HTR-8/SVneo (cell line): Measurements from ENCODE around the gene USP7.

Source experiments
- DNase-seq: peaks from one replicate; pipeline ENCODE4 v3.0.0; 2011; ENCODE audit warnings: low spot score, mixed read lengths; ENCODE audit not compliant: insufficient read length
- FAIRE-seq: peaks from 2 replicates; lab custom pipeline; 2011; peaks lifted over from hg19 to GRCh38; lab: Jason Lieb, UNC

USP7 gene

DNA sequence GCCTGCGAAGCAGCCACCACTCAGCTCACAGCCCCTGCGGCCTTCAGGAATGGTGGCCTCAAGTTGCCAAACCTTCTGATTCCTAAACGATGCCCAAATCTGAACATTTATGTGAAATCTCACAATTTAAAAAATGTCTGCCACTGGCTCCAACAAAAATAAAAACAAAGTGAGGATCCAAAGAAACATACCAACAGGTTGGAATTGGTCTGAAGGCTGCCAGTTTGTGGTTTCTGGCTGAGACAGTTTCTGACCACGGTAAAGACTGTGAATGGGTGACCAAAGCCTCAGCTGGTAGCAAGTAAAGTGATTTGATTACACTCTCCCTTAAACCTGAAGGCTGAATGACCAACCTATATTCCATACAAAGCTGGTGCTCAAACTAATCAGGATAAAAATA is 56.6 kb downstream of the USP7 start:
- FAIRE-seq (no peak), DNase-seq (no peak)

DNA sequence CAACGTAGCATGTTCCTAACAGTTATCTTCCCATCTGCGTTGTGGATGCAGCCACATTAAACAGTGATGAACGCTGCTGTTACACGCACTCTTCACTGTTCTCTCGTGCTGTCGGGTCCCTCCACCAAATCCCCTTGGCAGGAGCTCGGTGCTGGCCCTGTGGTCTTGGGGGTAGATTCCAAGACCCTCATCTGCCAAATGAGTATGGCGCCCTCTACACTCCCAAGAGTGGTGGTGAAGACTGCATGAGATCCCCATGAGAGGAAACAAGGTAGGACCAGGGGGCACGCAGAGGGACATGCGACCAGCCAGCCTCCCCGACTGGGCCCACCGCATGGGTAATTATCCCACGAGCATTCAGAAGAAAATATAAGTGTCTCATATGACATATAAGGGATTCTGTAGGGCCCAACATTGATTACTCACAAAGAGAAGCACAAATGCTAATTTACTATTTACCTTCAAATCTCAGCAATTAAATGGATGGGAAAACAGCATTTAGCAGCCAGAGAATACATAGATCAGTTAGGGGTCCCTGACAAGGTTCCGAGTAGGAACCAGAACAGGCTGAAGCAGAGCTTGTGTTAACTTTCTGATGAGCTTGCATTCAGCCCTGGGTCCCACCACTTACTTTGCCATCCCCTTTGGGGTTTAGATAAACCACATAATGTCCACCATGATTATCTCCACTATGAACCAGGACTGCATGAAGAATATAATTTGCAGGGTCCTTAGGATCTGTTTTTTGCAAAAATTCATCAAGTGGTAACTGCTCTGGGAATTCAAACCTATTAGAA is 57.7 kb downstream of the USP7 start:
- DNase-seq (no peak), FAIRE-seq (no peak)

DNA sequence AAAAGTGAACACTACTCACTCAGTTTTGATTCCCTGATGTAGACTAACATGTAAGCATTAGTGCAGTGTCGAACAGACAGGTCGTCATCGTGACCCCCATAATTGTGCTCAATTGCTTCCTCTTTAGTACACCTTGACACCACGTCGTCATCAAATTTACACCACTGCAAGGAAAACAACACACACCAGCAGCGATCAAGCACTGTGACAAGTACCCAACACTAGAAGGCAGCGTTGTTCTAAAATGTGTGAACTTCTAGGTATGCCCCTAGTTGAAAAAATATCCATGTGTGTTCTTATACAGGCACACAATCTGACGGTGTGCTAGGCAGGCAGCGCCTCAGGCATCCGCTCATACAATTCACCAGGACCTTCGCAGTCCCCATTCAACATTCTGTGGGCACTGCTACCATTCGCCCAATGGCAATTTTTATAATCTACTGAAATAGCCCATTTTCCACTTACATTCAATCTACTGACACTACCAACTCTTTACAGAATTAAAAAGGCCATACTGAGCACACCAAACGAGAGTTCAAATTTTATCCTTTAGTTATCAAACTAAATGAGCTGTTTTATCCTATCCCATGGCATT is 58.4 kb downstream of the USP7 start:
- no peak for FAIRE-seq
- DNase-seq, result peak; percentile 33

DNA sequence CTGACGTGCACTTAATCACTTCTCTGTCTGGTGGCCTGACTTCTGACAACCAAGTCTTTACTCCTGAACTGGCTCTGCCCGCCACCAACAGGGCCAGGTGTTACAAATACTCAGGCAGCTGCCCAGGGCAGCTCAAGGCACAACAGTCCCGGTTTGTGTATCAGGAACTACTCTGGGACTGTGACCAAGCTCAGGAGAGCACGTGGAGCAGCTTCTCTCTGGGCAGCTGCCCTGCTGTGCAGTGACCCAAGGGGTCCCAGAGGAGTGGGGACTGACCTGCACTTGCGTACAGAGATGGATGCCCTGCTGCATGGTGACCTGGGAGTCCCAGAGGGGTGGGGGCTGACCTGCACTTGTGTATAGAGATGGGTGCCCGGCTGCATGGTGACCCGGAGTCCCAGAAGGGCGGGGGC is 59.7 kb downstream of the USP7 start:
- no peak for DNase-seq
- FAIRE-seq, result no peak

DNA sequence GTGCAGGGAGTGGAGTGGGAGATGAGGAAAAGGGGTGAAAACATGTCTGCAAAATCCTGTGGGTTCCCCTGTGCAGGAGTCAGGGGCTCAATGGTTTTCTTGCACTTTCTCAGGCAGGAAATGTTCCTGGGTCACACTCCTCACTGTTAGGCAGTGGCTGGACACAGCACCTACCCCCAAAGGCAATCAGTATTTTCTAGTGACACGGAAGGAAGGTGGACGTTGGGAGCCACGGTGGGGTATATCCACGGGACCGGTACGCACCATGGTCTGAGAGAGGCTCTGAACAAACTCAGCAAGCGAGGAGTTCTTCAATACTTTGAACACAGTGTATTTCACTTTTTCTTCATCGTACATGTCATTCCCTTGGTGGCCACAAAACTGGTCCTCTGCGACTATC is 60.7 kb downstream of the USP7 start:
- DNase-seq (no peak), FAIRE-seq (no peak)

DNA sequence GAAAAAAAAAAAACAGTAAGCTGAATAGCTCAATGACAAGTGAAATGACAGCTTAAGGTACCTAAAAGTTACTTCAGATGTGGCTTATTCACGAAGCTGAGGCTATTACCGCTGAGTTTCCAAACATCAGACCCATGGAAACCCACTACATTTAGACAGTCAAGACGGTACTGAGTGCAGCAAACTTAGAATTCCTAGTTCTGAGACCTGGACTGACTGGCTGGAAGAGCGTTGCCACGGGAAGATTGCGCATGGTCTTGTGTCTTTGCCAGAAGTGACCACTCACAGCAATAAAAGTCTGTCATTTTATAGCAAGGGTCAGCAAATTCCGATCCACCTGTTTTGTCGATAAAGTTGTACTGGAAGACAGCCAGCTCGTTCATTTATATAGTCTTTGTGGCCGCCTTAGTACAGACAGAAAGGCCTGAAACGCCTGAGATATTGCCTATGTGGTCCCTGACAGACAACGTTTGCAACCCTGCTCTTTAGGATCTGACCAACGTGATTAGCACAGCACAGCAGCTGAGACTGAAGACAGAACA is 62.3 kb downstream of the USP7 start:
- FAIRE-seq (no peak), DNase-seq (no peak)

DNA sequence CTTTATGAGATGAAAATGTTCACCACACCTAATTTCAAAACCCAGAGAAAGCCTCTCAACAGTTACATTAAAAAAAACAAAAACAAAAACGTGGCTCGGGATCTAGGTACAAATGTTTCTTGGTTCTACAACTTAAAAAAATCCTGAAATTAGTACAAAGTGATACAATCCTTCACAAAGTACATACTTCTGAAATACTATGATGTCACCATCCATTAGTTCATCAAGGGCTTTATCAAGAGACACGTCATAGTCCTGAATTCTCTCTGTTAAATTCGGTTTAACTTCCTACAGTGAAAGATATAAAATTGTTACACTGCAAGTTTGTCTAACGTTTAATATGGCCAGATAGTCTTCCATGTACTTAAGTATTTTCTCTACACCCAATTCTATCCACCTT is 63.4 kb downstream of the USP7 start:
- no peak for DNase-seq
- no peak for FAIRE-seq

DNA sequence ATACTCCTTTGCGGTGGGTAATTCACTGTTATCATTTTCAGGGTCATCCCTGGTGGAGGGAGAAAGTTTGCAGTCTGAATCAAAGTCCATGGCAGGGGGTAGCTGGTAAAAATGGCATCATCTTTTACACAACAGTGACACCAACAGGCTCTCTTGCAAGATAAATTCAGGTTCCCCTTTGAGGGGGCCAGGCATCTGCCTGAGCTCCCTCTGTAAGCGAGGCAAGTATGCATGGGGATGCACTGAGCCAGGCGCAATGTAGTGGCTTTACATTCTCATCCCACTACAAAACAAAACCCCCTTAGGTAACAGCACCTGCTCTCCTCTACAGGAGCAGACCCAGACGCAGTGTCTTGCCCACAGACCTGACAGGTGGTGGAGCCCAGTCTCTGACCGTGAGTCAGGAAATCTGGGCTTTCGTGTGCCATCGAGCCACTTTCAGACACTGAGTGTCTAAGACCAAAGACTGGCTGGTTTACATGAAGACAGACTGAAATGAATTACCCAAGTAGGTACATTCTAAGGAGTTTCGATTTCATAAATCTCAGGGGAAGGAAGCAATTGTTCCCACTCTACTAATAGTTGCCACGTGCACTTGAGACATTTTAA is 63.9 kb downstream of the USP7 start:
- FAIRE-seq (no peak), DNase-seq (no peak)

DNA sequence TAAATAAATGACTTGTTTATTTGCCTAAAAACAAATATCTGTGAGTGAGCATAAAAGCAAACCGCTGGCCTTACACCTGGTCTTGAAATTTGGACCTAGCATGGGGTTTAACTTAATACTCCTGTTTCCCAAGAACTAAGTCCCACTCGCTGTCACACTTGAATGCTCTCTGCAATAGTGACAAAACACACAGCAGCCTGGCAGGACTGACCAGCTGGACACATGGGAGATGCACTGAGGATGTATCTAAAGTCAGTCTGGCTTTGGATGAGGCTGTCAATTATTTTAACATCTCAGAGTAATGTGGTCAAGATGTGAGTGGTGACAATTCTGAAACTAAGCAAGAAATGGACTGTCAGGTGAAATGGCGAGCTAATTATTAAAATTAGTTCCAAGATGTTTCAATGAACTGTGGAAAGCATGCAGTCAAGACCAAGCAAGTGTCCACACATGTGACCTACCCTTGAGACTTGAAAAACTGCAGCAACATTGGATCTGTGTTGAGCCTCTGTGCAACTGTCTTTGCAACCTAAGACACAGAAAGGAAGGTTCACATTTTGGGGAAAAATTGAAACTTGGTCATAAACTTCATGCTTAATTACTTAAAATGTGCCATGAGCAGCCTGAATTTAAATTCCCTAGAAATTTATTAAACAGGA is 64.9 kb downstream of the USP7 start:
- DNase-seq (no peak), FAIRE-seq (no peak)

DNA sequence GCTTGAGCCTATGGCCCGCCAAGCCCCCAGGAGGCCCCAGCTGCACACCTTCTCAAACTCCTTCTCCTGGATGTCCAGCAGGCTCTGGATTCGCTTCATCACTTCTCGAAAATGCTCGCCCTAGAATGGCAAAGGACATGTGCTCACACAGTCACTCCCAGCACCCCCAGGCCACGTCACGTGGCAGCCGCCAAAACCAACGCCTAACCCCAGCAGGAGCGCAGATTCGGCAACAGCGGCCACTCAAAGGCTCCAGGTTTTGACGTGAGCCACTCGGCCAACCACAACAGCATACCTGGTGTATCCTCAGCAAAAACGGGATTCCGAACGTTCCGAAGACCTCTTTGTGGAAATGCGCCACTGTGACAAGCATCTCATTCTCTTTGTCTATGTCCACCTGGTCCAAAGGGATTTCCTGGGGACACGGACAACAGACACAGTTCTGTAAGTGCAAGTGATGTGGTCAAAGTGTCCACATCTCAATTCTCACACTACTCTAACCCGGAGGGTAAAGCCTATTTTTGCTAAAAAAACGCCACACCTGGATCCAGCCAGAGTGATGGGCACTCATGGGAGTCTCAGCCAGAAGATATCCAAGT is 68.9 kb downstream of the USP7 start:
- DNase-seq, result no peak
- no peak for FAIRE-seq

DNA sequence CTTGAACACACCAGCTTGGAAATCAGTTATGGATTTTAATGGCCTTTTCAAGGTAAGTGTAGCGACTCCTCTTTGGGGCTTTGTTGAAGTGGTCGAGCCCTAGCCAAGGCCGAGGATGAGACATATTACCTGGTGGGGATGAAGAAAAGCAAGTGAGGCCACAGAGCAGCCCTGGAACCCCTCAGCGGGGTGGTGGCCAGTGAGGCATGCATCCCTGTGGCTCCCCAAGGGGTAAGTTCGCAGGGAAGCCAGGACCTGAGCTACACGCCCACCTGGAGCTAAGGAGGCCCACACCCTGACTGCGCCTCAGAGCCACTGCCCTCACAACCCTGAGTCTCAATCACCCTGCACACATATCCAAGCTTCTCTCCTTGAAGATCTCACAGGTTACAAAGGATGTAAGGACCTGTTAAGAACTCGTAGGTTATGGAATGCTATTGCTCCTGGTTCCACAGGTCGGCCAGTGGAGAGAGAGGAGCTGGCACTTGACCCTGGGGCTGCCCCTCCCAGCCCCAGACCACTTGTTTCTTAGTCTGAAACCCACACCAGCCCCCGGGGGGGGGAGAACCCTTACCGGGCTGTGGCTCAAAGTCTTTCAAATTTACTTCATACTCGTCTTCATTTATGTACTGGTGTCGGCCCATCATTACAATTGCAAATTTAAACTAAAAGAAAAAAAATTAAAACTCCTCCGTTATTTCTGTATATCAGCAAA is 69.6 kb downstream of the USP7 start:
- FAIRE-seq (no peak), DNase-seq (no peak)

DNA sequence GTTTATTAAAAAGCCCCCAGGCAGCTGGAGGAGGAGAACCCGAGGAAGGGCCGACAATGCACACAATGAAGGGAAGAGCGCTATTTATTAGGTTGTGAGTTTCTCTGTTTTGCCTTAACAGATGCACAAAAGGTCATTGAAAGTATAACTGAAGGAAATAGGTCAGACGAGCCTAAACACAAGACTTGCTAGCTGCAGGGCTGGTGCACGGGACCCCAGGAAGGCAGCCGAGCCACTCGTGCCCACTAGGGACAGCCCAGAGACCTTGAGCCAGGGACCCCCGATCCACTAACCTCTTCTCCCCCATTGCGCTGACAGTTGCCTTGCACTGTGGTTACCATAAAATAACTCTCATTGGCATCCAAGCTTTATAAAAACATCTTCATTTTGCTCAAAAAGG is 70.3 kb downstream of the USP7 start:
- no peak for DNase-seq
- FAIRE-seq, result no peak

DNA sequence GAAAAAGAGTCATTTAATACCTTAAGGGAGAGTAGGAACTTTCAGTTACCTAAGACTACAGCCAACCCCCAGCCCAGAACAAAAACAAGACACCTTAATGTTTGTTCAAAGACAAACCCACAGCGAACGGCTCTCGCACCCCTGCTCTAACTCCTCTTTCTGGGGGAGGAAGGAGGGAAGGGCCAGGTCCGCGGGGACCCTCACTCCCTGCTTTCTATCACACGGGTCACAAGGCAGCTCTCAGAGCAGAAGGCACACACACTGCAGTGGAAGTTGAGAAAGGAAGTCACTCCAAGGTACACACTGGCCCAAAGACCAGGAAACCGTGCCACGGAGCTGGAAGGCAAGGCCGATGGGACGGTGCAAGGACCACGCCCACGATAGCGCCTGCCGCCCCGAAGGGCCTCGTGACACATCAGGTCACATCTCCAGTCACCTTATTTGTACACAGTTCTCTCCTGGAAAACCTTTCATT is 71.6 kb downstream of the USP7 start:
- no peak for FAIRE-seq
- DNase-seq, result no peak

DNA sequence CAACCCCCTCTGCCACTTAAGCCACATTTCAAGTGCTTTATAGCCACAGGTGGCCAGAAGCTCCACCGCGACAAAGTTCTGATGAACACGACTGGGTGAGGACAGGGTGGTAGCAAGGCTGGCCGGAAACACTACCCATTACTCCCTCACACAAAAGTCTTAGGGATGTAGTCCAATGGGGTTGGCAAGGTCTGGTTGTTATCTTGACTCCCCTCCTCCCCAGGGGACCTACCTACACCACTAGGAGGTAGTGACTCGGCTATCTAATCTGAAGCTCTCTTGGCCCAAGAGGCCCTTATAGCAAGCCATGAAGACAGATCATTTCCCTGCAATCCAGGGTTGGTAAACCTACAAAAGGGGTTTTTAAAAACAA is 73.2 kb downstream of the USP7 start:
- FAIRE-seq (no peak), DNase-seq (no peak)

DNA sequence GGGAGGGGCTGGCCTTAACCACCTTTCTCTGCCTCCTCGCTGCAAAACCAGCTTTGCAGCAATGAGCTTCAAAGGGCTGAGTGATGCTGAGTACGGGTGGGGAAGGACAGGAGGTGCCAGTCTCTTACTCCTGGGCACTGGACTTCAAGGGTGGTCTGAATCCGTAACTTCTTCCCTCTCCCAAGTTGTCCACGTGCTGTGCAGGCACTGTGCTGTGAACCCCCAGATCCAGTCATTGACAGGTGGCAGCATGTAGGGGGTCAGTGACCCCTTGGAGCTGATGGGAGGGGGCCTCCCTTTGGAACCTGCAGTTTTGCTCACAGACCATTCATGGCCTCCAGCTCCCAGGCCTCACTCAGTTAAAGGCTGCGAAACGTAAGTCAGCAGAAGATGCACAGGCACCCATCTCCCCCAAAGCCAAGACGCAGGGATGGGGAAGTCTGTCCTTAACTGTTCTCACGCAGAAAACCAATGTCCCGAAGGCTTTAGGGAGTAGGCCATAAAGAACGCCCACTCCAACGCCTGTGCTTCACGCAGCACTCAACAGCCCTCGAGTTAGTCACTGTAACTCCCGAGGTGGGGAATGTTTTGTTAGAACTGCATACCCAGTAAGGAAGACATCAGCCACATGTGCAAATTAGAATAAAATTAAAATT is 73.7 kb downstream of the USP7 start:
- DNase-seq (no peak), FAIRE-seq (no peak)

DNA sequence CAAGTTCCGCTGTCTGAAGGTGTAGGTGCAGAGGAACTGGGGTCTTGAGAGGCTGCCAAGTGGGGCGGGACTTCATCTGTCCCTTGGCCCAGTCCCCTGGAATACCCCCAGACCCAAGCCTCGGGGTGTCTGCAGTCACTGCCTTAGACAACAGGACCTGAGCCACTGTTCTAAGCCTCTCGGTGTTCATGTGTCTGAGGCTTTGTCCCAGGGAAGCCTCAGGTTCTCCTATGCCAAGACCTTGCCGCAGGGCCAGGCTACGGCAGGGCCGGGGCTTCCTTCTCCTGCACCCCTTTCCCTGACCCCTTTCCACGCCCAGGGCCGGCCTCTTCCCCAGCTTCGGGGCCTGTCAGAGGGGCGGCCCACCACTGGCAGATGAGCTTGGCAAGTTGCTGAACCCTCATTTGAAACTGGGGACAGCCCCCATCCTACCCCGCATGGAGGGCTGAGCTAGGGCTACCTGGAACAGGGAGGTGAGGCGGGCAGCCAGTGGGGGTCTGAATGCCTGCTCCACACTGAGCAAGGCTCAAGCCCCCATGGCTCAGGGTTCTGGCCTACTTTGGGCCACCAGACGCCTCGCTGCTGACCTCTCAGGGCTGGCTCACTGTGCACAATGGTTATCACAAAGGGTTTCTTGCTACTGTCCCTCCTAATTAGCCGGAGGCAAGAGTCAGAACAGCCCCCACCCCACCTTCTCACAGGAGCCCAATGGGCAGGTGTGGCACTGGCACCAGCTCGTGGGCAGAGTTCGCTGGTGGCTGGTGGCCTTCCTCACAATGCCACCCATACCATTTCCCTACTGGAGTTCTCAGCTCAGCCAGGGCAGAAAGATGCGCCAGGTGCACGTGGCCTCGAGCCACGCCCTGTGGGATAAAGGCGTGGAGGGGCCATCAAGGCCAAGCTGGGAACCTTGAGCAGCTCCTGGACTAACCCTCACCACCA is 74.5 kb downstream of the USP7 start:
- no peak for FAIRE-seq
- no peak for DNase-seq

DNA sequence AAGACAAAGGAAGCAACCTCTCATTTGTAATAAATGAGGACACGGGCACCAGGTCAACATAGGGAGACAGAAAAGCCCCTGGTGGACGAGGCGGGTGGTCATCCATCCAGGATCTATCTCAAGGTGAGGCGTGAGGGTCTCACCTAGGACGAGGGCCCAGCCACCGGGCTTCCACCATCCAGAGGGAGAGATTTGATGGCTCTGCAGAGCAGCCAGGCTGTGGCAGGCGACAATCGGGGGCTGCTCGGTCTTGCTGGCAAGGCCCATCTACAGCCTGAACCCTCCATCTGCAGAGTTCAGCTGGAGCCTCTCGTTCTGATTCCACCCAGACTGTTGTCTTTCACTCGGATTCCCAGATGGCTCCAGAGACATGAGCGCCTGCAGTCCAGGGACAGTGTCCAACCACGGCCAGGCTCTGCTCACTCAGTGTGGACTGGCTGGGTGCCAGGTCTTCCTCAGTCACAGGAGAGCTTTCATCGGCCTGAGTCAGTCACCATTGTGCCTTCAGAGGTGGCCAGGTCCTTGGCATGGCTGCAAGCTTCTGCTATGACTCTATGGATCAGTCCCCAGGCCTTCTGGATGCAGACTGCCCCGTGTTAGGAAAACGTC is 75.7 kb downstream of the USP7 start:
- DNase-seq (no peak), FAIRE-seq (no peak)

DNA sequence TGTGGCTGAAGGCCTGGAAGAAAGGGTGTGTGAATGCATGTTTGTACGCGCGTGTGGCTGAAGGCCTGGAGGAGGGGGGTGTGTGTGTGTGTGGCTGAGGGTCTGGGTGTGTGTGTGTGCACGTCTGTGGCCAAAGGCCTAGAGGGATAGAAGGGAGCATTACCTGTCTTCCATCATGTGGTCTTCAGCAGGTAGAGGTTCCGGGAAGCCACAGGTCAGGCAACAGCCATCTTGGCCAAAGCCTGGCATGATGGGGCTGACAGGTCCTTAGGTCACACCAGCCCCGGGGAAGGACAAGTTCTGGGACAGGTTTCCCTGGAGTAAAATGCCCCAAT is 76.3 kb downstream of the USP7 start:
- FAIRE-seq, result no peak
- no peak for DNase-seq
